ENCODE measurements around the gene AMOTL2.
A peak's percentile ranks its signal among the peaks of the same experiment; 100 is the strongest.

The AMOTL2 gene

GRCh38 chr3:134381831-134382442 is 7.7 kb upstream of the AMOTL2 start:
- in situ Hi-C loops (cut with HindIII; ENCODE audit: low sequenced_read_pairs): no loop called here

DNA sequence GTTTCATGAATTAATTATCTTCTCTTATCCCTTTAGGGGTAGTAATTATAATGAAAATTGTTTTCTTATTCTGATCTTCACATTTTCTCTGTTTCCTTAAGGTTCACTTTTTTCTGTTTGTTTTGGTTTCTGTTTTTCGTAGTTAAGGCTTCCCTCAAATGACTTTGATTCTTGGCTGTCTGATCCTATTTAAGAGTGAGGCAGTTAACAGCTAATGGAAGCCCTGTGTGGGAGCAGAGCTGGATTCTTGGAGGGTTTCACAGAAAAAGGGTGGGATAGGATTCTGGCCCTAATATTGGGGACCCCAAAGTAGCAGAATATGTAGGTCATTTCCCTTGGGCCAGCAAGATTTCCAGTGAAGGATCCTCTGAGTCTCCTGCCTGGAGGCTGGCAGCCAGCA is 6.8 kb upstream of the AMOTL2 start:
- in situ Hi-C loops (cut with HindIII; ENCODE audit: low sequenced_read_pairs): no loop called here
- TF ChIP-seq, protein P1, sequence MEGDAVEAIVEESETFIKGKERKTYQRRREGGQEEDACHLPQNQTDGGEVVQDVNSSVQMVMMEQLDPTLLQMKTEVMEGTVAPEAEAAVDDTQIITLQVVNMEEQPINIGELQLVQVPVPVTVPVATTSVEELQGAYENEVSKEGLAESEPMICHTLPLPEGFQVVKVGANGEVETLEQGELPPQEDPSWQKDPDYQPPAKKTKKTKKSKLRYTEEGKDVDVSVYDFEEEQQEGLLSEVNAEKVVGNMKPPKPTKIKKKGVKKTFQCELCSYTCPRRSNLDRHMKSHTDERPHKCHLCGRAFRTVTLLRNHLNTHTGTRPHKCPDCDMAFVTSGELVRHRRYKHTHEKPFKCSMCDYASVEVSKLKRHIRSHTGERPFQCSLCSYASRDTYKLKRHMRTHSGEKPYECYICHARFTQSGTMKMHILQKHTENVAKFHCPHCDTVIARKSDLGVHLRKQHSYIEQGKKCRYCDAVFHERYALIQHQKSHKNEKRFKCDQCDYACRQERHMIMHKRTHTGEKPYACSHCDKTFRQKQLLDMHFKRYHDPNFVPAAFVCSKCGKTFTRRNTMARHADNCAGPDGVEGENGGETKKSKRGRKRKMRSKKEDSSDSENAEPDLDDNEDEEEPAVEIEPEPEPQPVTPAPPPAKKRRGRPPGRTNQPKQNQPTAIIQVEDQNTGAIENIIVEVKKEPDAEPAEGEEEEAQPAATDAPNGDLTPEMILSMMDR (IDR thresholded peaks at IDR 0.05; ENCODE audit: low read depth, low read length, missing control alignments): no peak
- DNase-seq (ENCODE audit: low read depth): no peak
- H3K4me3 ChIP-seq (ENCODE audit: low read depth, low read length): no peak overlapping the region

More at GRCh38 chr3:134381831-134382442, 7.7 kb upstream of the AMOTL2 start:
- DNase-seq (ENCODE audit: low read depth): no peak
- TF ChIP-seq, protein P1 (IDR thresholded peaks at IDR 0.05; ENCODE audit: low read depth, low read length, missing control alignments): no peak
- no peak overlapping the region for H3K4me3 ChIP-seq (ENCODE audit: low read depth, low read length)

DNA sequence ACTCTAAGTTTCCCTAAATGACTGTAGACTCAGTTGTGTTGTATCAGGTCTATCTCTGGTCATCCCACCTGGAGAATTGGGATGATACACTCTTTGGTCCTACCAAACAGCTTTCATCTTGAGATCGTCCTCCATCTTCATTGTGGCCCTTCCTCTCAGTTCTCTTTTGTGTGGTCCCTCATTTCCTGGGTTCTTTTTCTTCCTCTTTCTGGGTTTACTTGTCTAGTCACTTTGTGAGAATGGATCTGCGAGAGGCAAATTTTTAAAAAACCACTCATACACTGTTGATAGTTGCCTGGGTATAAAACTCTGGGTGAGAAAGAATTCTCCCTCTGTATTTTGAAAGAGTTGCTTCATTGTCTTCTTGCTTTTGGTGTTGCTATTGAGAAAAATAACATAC is 6.0 kb upstream of the AMOTL2 start:
- DNase-seq (ENCODE audit: low read depth): no peak
- H3K4me3 ChIP-seq (ENCODE audit: low read depth, low read length): no peak overlapping the region
- TF ChIP-seq, protein P1 (IDR thresholded peaks at IDR 0.05; ENCODE audit: low read depth, low read length, missing control alignments): no peak
- in situ Hi-C loops (cut with HindIII; ENCODE audit: low sequenced_read_pairs): no loop called here

GRCh38 chr3:134378818-134379217 is 4.6 kb upstream of the AMOTL2 start:
- in situ Hi-C loops (cut with HindIII; ENCODE audit: low sequenced_read_pairs): no loop called here
- H3K4me3 ChIP-seq (ENCODE audit: low read depth, low read length): no peak overlapping the region
- DNase-seq (ENCODE audit: low read depth): no peak
- TF ChIP-seq, protein P1 (IDR thresholded peaks at IDR 0.05; ENCODE audit: low read depth, low read length, missing control alignments): no peak

DNA sequence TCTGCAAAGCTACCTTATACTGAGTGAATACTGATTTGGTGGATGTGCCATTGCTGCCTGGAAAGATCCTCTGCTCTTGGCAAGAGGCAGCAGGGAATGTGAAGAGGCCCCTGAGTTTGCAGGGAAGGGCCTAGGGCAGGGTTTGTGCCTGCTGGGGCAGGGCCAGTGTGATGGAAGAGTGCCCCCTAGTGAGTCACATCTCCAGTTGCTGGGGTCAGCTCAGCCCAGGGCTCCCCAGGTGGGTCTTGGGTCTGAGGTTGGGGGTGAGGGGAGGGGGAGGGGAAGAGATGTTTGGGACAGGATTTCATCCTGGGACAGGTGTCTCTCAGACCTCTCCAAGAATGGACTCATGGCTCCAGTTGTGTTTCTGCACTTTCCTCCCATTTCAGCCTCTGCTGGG is 4.1 kb upstream of the AMOTL2 start:
- TF ChIP-seq, protein P1 (IDR thresholded peaks at IDR 0.05; ENCODE audit: low read depth, low read length, missing control alignments): peak; percentile 28
- H3K4me3 ChIP-seq (ENCODE audit: low read depth, low read length): no peak overlapping the region
- no peak for DNase-seq (ENCODE audit: low read depth)
- in situ Hi-C loops (cut with HindIII; ENCODE audit: low sequenced_read_pairs): no loop called here

- in situ Hi-C loops (cut with HindIII; ENCODE audit: low sequenced_read_pairs): no loop called here
- TF ChIP-seq, protein P1 (IDR thresholded peaks at IDR 0.05; ENCODE audit: low read depth, low read length, missing control alignments): no peak
- DNase-seq (ENCODE audit: low read depth): no peak
- H3K4me3 ChIP-seq (ENCODE audit: low read depth, low read length): no peak overlapping the region
Measured at GRCh38 chr3:134377896-134378295, 3.6 kb upstream of the AMOTL2 start.
